ENCODE data around the gene HOATZ. TPM values are rescaled to one million over a fixed set of nuclear protein-coding genes. Genes with fewer than 3 reads are reported as not detected.

HOATZ gene
- total RNA-seq, 1 donor from 2014 or later: 0.75 TPM

DNA sequence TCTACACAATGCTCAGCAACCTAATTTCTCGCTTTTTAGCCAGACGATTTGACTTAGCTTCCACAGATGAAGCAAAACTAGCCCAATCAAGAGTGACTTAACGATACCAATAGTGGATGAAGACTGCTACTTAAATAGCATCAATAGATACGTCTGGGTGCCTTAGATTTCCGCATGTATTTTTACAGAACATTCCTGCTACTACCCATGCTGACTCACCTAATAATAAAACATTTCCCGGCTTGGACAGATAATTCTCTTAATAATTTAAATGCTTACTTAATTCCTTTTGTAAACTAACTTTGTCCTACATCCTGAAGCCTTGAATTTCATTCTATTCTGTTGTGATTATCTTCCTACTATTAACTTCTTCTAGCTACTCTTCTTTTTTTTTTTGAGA is 20.7 kb downstream of the HOATZ start:
- Mint-ChIP-seq H3K4me3 (no peak overlapping the region), H3K36me3 (no peaks in the 10 kb centered on the region), H3K9me3 (peaks cover 4% of the 10 kb centered on the region)

DNA sequence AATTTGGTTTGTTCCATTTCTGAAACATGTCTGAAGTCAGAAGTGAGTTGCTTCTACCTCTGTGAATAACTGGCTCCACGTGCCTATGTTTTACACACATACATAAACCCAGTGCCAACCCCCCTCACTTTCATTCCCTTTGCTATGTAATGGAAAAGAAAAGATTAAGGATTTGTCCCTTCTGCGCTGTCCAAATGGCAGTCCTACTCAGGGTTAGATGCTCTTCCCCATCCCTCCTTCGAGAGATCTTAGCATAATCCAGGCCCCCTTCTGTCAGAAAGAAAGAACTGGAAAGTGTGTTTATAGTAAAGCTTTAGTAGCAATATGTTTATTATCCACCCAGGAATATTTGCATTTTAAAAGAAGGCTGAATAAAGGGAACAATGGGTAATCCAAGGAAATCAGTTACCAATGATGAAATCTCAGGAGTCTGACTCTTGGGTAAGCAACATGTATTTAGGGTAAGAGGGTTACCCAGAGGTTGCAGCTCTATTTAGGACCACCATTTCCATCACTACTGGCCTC is 22.8 kb downstream of the HOATZ start:
- Mint-ChIP-seq H3K27me3 (peaks cover 62% of the 10 kb centered on the region), H3K9me3 (peaks cover 4% of the 10 kb centered on the region), H3K4me3 (no peak overlapping the region), H3K36me3 (peaks cover 4% of the 10 kb centered on the region), H3K4me1 (ENCODE audit: unreplicated experiment) (peaks cover 23% of the 10 kb centered on the region), H3K27ac (no peak overlapping the region)
- no peak for DNase-seq (ENCODE audit: extremely low spot score, unreplicated experiment)
- TF ChIP-seq, protein P1, sequence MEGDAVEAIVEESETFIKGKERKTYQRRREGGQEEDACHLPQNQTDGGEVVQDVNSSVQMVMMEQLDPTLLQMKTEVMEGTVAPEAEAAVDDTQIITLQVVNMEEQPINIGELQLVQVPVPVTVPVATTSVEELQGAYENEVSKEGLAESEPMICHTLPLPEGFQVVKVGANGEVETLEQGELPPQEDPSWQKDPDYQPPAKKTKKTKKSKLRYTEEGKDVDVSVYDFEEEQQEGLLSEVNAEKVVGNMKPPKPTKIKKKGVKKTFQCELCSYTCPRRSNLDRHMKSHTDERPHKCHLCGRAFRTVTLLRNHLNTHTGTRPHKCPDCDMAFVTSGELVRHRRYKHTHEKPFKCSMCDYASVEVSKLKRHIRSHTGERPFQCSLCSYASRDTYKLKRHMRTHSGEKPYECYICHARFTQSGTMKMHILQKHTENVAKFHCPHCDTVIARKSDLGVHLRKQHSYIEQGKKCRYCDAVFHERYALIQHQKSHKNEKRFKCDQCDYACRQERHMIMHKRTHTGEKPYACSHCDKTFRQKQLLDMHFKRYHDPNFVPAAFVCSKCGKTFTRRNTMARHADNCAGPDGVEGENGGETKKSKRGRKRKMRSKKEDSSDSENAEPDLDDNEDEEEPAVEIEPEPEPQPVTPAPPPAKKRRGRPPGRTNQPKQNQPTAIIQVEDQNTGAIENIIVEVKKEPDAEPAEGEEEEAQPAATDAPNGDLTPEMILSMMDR (conservative IDR thresholded peaks at IDR 0.05): no peak

More for the DNA sequence above, 20.7 kb downstream of the HOATZ start:
- Mint-ChIP-seq H3K27me3 (peaks cover 49% of the 10 kb centered on the region), H3K4me1 (ENCODE audit: unreplicated experiment) (peaks cover 11% of the 10 kb centered on the region), H3K27ac (no peak overlapping the region)
- TF ChIP-seq, protein P1 (conservative IDR thresholded peaks at IDR 0.05): no peak
- no peak for DNase-seq (ENCODE audit: extremely low spot score, unreplicated experiment)

DNA sequence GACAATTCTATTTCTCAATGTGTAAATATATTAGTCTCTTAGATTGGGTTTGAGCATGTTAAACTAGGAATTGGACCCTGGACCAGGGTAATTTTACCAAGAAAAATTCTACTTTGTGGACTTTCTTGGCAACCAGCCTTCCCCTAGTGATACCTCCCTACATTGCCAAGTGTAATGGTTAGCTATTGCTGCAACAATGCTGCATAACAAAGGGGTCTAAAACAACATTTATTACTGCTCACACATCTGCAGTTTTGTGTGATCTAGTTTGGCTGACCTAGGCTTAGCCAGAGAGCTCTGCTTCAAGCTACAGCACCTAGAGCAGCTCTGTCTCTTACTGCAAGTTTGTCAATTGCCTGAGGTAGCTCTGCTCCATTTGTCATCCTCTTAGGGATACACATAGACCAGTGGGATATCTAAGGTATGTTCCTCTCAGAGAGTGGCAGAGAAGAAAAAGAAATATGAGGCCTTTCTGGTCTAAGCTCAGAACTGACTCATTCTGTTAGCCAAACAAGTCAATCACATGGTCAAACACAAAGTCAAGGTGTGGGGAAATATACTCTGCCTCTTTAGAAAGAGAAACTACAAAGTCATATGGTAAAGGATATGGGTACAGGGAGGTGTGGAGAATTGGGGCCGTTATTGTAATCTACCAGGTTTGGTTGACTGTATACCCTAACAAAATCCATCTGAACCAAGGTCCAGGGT is 24.0 kb downstream of the HOATZ start:
- H3K27ac Mint-ChIP-seq: peak overlapping the region; percentile 16
- peaks cover 23% of the 10 kb centered on the region for H3K4me1 Mint-ChIP-seq (ENCODE audit: unreplicated experiment)
- TF ChIP-seq, protein P1 (conservative IDR thresholded peaks at IDR 0.05): no peak
- H3K36me3 Mint-ChIP-seq: peaks cover 4% of the 10 kb centered on the region
- H3K4me3 Mint-ChIP-seq: peak overlapping the region; percentile 71
- peaks cover 4% of the 10 kb centered on the region for H3K9me3 Mint-ChIP-seq
- H3K27me3 Mint-ChIP-seq: peaks cover 73% of the 10 kb centered on the region
- DNase-seq (ENCODE audit: extremely low spot score, unreplicated experiment): no peak

DNA sequence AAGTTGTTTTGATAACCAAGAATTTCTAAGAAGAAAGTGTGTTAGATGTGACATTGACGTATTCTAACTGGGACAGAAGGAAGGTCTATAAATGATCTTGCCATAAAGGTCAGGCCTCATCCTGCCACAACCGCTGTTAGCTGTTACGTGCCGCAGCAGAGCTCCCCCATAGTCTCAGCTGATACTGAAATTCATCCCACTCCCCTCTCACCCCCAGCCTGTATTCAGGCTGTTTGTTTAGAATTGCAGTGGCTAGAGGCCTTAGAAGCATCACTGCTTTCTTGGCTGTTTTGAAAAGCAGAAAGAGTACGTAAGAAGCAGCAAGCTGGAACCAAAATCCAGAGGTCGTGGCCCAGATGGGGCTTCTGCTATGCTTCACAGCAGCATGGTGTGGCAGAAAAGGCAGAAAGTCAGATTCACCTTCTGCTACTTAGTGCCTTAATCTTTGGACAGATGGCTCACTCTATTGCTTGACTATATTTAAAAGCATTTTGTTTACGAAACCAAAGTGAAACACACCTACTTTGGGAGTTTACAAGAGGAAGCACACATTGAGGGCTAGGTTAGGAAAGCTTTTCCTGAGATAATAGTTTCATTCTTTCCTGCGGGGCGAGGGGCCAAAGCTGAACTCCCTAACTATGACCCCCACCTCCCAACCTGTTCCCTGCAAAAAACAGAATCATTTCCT is 25.0 kb downstream of the HOATZ start:
- H3K27me3 Mint-ChIP-seq: peaks cover 72% of the 10 kb centered on the region
- peaks cover 4% of the 10 kb centered on the region for H3K36me3 Mint-ChIP-seq
- peaks cover 4% of the 10 kb centered on the region for H3K9me3 Mint-ChIP-seq
- TF ChIP-seq, protein P1 (conservative IDR thresholded peaks at IDR 0.05): no peak
- H3K4me1 Mint-ChIP-seq (ENCODE audit: unreplicated experiment): peaks cover 23% of the 10 kb centered on the region
- peak overlapping the region; percentile 1 for H3K27ac Mint-ChIP-seq
- peak overlapping the region; percentile 71 for H3K4me3 Mint-ChIP-seq
- no peak for DNase-seq (ENCODE audit: extremely low spot score, unreplicated experiment)

DNA sequence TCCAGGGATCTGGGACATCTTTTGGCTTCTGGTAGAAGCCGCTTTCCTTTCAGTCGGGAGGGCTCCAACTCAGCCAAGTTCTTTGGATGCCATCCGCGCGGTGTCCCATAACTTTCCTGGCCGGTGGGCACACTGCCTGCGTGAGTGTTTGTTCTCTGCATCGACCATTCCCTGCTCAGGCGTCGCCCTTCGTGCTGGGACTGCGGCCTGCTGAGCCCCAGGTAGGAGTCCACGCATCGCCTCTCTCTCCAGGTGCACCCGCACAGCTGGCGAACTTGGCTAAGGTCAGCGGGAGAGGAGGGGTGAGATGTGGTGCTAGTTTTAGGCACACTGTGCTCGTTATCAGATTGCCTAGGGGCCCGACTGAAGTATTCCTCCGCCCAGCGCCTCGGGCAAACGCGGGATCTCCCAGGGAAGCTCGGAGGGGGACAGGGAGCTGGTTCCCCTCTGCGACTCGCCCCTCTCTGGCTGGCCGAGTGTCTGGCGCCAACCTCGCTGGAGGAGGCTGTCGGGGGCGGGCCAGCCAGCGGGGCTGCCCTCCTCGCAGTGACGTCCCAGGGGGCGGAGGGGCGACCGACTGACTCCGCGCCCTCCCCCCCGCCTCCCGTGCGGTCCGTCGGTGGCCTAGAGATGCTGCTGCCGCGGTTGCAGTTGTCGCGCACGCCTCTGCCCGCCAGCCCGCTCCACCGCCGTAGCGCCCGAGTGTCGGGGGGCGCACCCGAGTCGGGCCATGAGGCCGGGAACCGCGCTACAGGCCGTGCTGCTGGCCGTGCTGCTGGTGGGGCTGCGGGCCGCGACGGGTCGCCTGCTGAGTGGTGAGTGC is 25.7 kb downstream of the HOATZ start, which contains the start of gene LAYN:
LAYN (plus strand) TSS at position 607 of the 823 bp plus-strand sequence; CDS start at position 731, 124 bp downstream.
- H3K9me3 Mint-ChIP-seq: peaks cover 4% of the 10 kb centered on the region
- peak within 1 kb of the TSS; percentile 94 for H3K4me3 Mint-ChIP-seq
- no peak for DNase-seq (ENCODE audit: extremely low spot score, unreplicated experiment)
- H3K27ac Mint-ChIP-seq: peak within 1 kb of the TSS; percentile 92
- H3K4me1 Mint-ChIP-seq (ENCODE audit: unreplicated experiment): peaks cover 23% of the 10 kb centered on the region
- TF ChIP-seq, protein P1 (conservative IDR thresholded peaks at IDR 0.05): peak; percentile 29
- peaks cover 4% of the 10 kb centered on the region for H3K36me3 Mint-ChIP-seq
- peaks cover 70% of the 10 kb centered on the region for H3K27me3 Mint-ChIP-seq

All from type B pancreatic cell (in vitro differentiated cells).